PFSK-1 (cell line): ENCODE measurements around the gene UVRAG.

Source experiments
- FOXP2 ChIP-seq: optimal IDR thresholded peaks from 2 replicates; pipeline ENCODE3; 2011; ENCODE audit warnings: borderline replicate concordance, control low read depth, inconsistent platforms; ENCODE audit not compliant: insufficient read depth; ENCODE audit errors: extremely low read length, extremely low read depth
- POLR2AphosphoS5 ChIP-seq: IDR thresholded peaks from 2 replicates; pipeline ENCODE4 v1.6.1; 2012; ENCODE audit warnings: low read depth, mild to moderate bottlenecking, control low read depth, low read length, moderate library complexity
- SIN3A ChIP-seq: IDR thresholded peaks from 2 replicates; pipeline ENCODE4 v1.6.1; 2012; ENCODE audit warnings: mild to moderate bottlenecking, low read length, moderate library complexity, borderline replicate concordance; ENCODE audit not compliant: insufficient read depth
- TAF1 ChIP-seq: IDR thresholded peaks from 2 replicates; pipeline ENCODE4 v1.6.1; 2012; ENCODE audit warnings: low read length, control low read depth, borderline replicate concordance; ENCODE audit not compliant: insufficient read depth
- TF ChIP-seq, protein P1 (sequence below), 2 experiments: IDR thresholded peaks; 2 replicates each; pipeline versions ENCODE4 v1.6.1 to v1.8.0; 2011 to 2012; ENCODE audit warnings: low read depth in 2 of 2, low read length in 2 of 2, control low read depth in 1 of 2, inconsistent platforms in 1 of 2, mild to moderate bottlenecking in 1 of 2, moderate library complexity in 1 of 2; ENCODE audit not compliant: insufficient read depth in 1 of 2

- TF ChIP-seq TAF1, result no peak
- no peak for TF ChIP-seq POLR2AphosphoS5
- no peak for TF ChIP-seq SIN3A
- TF ChIP-seq, protein P1, sequence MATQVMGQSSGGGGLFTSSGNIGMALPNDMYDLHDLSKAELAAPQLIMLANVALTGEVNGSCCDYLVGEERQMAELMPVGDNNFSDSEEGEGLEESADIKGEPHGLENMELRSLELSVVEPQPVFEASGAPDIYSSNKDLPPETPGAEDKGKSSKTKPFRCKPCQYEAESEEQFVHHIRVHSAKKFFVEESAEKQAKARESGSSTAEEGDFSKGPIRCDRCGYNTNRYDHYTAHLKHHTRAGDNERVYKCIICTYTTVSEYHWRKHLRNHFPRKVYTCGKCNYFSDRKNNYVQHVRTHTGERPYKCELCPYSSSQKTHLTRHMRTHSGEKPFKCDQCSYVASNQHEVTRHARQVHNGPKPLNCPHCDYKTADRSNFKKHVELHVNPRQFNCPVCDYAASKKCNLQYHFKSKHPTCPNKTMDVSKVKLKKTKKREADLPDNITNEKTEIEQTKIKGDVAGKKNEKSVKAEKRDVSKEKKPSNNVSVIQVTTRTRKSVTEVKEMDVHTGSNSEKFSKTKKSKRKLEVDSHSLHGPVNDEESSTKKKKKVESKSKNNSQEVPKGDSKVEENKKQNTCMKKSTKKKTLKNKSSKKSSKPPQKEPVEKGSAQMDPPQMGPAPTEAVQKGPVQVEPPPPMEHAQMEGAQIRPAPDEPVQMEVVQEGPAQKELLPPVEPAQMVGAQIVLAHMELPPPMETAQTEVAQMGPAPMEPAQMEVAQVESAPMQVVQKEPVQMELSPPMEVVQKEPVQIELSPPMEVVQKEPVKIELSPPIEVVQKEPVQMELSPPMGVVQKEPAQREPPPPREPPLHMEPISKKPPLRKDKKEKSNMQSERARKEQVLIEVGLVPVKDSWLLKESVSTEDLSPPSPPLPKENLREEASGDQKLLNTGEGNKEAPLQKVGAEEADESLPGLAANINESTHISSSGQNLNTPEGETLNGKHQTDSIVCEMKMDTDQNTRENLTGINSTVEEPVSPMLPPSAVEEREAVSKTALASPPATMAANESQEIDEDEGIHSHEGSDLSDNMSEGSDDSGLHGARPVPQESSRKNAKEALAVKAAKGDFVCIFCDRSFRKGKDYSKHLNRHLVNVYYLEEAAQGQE (IDR thresholded peaks at IDR 0.05; ENCODE audit: insufficient read depth in 1 of 2, low read depth in 2 of 2, low read length in 2 of 2), result no peak
- TF ChIP-seq FOXP2, result no peak
These were observed 134.1 kb downstream of the UVRAG start for GRCh38 chr11:75949023-75949672.
